ENCODE measurements around the gene SIRPB2.

SIRPB2 gene

DNA sequence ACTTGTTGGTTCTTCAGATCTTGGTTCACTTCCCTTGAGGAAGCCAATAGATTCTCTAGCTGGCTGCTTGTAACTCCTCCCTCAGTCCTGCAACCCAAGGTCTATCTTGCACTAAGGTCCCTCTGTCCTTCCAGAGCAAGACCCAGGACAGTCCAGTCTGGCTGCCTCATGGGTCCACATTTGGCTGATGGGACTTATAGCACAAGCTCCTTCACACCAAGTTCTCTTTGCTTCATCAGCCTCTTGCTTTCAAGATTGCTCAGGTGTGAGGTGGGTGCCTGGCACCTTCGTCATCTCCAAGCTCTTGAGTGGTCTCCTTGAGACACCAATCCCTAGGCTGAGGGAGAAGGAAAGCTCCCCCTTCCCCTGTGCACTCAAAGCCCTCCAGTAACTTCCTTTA, 52.9 kb downstream of the SIRPB2 start:
- no peak for DNase-seq

DNA sequence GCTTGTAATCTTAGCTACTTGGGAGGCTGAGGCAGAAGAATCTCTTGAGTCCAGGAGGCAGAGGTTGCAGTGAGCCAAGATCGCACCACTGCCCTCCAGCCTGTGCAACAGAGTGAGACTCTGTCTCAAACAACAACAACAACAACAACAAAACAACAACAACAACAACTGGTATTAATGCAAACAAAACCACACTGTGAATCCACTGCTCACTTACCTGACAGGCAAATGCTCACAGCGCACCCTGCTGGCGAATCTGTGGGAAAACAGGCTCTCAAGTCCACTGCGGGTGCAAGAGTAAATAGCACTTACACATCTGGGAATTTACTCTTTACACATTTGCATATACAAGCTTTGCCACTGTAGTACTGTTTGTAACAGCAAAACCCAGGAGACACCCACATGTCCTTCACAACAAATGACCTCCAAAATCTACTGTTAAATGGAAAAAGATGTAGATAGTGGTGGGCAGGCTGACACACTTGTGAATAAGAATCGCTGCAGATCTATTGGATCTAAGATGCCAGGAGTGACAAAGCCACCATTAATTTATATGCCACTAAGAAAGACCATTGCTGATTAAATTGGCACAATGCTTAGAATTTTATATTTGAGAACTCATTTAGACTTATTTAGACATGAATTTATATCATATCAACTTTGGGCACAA, 53.9 kb downstream of the SIRPB2 start:
- peak; percentile 83 for DNase-seq

DNA sequence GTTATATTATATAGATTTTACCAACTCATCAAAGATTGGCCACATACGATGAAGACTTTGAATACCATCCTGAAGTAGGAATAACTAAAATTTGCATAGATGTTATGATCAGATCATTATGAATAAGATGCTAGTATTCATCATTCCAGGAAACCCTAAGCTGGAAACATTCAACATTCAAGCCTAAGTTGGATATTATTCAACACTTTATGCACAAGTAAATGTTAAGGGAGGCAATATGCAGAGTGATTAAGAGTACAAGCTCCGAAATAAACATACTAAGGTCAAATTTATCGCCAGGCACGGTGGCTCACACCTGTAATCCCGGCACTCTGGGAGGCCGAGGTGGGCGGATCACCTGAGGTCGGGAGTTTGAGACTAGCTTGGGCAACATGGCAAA, 55.0 kb downstream of the SIRPB2 start:
- DNase-seq = no peak

DNA sequence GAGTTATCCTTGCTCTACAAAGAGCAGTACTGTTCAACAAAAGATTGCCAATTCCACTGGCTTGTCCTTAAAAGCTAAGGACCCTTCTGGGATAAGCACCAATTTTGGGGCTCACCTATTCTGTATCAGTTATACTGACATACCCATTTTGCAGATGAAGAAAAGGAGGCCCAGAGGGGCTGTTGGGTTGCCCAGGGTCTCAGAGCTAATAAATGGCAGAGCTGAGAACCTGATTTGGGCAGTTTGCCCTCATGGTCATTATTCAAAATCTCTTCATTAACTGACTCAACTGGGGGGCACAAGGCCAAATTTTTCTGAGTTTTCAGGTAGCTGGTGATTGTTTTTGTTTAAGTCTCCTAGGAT, 55.9 kb downstream of the SIRPB2 start:
- DNase-seq = no peak

DNA sequence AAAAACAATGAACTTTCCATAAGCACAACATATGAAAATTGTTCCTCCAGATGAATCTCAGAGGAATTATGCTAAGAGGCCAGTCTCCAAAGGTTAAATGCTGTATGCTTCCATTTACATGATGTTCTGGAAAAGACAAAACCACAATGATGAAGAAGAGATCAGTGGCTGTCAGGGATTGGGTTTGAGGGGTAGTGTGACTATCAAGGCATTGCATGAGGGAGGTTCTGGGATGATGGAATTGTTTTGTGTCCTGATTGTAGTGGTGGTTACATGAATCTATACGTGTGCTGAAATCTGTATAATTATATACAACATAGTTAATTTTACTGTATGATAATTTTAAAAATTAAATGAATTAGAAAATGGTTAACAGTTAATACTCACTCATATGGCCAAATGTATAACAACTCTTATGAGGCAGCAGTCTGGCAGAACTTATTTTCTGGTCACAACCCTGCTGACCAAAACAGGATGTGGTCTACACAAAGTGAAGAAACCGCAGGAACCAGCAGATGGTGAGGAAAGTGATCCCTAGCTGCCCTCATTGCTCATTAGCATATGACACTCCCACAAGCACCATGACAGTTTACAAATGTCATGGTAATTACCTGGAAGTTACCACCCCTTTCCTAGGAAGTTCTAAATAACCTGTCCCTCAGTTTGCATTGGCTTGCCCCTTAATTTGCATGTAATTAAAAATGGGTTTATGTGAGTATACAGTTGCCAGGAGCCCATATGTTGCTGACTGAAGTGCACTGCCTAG, 56.5 kb downstream of the SIRPB2 start:
- DNase-seq = peak; percentile 82

DNA sequence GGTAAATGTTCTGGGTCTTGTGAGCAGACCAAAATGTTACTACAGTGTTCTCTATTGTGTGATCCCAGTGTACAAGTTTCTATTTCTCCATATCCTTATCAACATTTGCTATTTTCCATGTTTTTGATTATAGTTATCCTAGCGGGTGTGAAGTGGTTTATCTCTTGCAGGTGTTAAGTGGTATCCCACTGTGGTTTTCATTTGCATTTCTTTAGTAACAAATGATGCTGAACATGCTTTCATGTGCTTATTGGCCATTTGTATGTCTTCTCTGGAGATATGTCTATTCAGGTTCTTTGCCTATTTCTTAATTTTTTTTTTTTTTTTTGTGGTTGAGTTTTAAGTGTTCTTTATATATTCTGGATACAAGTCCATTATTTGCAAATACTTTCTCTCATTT, 60.1 kb downstream of the SIRPB2 start:
- DNase-seq = no peak

DNA sequence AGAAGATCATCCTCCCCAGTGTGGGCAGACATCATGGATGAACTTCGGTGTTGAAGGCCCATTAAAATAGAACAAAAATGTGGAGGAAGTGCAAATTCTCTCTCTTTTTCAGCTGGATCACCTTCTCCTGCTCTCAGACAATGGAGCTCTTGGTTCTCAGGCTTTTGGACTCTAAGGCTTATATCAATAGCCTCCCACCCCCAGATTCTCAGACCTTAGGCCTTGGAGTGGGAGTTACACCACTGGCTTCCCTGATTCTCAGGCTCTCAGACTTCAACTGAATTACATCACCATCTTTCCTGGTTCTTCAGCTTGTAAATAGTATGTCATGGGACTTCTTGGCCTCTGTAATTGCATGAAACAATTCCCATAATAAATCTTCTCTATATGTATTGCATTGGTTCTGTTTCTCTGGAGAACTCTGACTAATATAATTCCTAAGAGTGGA, 61.2 kb downstream of the SIRPB2 start:
- no peak for DNase-seq

DNA sequence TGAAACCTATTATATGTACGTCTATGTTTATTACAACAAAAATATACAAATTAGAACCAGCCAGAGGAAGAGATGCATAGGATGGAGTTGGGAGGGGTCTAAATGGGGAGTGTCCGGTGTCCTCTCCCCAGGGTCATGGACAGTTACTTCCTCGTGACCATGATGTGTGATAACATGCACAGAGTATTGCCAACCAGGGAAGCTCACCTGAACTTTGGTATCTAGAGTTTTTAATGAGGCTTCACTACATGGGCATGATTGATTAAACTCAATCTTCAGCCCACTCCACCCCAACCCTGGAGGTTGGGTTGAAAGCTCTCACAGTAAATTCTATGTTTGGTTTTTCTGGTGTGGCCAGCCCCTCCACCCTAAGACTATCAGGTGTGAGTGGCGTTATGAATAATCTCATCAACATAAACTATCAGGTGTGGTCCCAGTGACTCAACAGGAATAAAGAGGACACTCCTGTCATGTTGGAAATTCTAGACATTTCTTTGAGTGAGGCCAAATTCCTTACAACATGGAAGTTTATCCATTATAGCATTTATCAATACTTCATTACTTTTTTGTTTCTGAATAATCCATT, 62.0 kb downstream of the SIRPB2 start:
- no peak for DNase-seq

DNA sequence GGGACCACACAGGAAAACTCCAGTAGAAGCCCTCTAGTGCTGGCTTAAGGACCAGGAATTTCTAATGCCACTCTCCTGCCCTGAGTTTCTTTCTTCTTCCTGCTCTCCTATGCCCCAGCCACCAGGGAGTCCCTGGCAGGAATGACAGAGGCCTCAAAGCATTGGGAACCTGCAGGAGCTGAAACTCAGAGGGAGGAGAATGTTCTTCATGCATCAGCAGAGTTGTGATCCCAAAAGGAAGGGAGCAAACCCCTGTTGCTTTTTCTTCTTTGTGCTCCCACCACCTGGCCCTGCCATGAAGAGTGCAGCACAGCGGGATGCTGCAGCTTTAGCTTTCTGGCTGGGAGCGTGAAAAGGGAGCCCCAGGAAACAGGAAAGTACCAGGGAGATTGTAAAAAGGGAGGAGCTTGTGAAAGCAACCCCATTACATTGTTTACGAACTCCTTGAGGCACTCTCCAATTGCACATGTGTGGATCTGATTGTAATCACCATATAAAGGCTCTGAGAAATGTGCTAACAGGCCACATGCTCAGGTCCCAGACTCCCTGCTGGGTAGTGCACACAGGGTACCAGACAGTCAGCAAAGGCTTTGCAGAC, 63.7 kb downstream of the SIRPB2 start:
- DNase-seq = no peak

DNA sequence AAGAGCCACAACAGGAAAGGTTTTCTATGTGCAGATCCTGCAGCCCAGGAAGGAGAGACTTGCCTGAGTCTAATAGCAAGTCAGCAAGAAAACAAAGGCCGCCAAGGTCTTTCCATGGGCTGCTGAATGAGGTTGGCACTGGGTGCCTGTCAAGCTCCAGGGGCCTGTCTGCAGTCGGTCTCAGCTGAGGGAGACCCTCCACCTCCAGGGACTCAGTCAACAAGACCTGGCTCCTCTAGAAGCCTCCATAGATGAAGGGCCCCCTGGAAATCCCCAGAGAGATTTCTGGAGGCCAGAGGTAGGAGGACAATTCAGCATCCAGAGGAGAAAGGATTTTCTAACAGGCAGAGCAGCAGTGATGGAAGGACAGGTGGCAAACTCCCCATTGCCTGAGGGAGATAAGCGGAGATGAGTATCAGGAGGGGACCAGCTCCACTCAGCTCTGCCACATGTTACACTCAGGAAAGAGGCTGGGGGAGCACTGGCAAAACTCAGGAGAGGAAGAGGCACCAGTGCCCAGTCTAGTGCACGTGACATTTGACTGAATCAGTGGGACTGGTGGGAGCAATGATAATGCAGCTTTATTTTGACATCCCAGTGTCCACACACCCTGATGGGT, 64.9 kb downstream of the SIRPB2 start:
- DNase-seq = no peak

Measured in CD4-positive, alpha-beta T cell treated with Interleukin-10 for 1 hour (primary cell).